NK-92 (cell line): Measurements from ENCODE around the gene EN2.

ENCODE experiments used
- DNase-seq: peaks from one replicate; lab custom pipeline; 2025; ENCODE audit not compliant: unreplicated experiment; lab: John Stamatoyannopoulos, UW

Gene EN2

DNA sequence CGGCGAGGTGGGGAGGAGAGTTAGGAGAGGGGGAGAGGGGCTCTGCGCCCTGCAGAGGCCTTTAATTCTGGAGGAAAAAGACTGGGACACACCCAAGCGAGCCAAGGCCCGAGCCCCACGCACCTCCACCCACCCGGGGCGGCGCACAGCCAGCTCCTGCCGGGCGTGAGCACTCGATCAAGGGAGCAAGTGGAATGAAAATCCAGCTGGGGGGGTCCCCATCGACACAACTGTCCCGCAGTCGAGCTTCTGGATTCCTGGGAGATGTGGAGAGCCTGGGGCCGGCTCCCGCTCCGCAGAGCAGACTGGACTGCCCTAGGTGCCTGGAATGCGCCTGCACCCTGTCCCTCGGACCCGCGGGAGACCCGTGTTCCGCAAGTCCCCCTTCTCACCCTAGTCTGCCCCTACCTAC is 7.4 kb upstream of the EN2 start:
- no peak for DNase-seq

DNA sequence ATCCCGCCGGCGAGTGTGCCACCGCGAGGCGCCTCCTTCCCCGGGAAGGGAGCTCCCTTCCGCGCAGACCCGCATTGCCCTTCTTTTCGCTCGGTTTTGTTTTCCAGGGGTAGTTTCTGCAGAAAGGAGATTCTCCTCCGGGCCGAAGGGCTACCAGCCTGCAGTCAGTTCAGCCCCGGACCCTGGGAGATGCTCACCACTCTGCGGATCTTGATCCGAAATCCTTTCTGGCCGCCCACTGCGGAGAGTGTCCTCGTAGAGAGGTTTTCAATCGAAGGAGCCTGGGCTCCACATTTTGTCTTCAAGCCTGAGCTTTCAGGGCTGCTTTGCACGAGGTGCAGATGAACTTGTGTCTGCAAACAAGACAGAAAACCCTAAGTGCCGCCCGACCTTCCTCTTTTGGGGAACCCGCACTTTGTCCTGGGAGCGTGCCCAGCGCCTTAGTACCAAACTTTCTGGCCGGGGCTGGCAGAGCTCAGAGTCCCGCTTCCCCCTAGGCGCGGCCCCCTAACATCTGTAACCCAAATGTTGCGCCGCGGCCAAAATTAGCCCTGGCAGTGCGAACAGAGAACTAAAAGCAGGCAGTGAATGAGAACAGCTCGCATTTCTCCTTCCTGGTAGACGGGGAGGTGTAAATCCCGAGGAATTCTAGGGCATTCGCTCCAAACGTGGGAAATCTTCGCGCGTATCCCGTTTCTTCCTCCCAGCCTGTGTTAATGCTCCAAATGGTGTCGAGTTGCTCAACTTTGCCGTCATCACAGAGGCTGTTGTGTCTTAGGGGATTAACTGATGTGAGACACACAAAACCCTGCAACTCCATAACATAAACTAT is 6.7 kb upstream of the EN2 start:
- no peak for DNase-seq

DNA sequence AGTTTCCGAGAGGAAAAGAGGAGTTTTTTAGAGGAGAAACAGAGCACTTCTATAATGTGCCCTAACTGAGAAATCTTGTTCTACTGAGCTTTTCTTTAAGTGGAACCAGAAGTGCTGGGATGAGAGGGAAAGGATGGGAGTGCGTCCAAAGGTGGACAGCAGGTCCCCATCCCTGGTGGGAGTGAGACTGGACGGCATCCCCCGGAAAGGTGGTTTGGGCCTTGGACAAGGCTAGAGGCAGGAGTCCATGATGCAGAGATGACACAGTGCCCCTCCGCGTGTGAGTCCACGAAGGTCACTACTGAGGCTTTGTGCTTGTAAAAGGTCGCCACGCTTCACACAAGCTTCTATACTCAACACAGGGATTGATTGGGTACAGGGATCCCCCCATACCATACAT is 6.1 kb upstream of the EN2 start:
- DNase-seq = no peak

DNA sequence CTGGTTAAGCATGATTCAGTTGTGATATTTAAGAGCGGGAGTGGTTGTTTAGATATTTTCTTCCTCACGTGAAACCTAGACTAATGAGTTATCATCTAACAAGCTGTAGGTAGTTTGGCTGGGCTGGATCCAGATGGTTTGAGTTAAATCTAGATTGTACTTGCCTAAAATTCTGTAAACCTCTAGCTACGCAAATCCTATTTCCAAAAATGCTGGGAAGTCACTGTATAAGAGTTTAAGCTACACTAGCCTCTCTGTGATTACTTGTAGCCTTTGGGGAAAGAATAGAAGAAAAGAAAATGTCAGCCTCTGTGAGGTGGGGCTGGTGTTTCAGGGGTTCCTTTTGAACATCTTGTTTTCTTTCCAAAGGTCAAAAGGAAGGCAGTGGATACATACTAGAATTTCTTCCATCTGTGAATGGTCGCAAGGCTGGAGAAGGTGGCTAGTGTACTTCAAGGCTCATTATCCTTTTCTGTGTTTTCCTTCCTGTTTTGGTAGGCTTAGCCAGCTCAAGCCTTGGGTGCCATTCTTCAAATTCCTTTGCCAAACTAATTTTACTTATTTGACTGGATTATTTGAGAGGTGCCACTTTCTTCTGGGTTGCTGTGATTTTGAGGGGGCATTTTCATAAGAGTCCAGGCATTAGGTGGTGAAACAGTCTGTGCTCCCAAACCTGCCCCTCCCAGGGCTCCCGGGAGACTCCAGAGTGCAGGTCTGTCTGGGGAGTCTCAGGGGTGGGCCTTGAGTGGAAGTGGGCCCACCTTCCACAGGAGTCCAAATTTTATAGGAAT is 5.2 kb upstream of the EN2 start:
- DNase-seq = no peak

DNA sequence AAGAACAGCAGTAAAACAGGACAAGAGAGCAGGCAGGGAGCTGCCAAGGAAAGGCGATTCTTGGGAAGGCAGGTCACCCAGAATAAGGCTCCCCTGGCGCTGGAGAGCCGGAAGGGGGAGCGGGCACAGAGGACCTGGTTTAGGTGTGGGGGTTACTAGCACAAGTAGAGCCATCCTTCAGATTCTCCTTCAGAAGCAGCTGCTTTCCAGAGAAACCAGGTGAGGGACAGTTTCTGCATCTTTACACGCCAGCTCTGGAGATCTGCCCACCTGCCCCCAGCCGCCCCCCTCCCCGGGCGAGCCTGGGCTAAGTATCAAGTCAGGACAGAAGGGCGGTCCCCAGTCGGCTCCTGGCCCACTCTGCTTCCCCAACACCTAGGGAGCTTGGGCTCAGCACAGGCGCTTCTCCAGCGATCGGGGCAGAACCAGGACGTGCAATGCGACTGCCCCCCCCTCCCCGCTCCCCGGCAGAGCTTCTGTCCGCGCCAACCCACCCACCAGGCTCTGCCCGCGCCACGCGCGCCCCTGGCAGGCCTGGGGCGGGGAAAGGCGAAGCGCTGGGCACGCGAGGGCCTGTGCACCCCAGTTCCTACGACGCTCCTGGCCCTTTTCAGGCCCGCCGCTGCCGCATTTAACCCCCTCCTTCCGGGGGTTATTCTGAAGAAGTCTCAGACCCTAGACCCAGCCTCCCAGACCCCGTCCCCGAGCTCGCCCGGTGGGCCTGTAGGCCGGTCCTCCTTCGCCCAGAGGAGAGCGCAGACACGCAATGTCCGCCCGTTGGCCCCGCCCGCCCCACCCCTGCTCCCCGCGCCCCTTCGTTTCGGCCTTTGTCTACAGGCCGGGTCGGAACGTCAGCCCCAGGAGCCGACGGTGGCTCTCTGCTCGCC is 4.4 kb upstream of the EN2 start:
- DNase-seq = no peak

DNA sequence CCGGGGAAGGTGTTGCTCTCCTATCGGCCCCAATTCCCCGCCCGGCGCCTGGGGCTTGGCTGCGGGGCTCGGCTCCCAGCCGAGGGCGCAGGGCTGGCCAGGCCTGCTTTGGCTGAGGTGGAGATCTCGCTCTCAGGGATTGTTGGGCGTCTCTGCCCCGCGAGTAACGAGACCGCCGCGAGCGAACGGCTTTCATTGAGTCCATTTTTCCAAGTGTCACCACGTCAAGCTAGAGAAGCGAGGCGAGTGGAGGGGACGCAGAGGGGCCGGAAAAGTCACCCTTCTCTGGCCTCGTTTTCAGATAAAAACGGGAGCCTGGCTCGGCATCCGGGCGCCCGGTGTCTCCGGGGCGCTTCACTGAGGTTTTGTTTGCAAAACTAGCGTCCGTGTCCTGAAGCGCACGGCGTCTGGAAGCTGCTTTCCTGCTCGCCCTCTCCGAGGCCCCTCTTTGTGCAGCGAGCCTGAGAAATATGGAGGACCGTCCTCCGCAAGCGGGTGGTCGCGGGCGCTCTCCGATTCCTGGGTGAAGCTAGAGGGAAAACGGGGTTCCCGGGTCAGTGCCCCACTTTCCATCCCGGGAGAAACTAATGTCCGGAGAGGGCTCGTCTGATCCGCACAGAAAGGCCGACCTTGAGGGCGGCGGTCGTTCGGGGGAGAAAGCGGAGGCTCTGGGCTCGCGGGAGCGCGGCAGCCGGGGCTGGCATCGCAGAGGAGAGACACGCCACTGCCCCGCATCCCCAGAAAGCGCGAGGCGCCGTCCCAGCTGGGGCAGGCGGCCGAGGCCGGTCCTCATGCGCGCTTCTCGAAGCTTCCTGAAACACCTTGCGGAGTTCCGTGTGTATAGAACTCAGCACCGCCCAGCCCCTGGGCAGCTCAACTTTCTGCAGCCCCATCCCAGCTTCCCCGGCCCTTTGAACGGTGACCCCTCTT is 3.5 kb upstream of the EN2 start:
- no peak for DNase-seq

DNA sequence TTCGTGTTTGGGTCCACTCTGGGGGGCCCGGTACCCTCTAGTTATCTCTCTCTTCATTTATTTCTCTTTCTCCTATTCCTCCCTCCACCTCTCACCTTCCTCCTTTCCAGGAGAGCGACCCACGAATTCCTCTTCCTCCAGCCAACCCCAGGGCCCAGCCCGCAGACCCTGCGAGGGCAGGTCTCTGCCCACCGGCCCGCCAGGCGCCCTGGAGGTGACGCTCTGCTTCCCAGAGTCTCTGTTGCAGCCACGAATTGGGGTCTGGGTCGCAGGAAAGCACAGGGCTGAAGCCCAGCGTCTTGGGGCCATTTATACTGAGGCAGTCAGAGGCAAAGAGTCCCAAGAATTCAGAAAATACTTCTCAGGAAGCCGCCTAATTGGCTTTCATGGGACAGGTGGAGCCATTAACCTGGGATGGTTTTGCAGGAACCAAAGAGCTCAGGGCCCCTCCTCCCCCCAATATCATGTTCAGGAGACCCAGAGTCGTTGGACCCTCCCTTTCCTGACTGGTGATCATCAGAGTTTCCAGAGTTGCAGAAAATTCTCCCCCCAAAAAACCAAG is 2.7 kb upstream of the EN2 start:
- no peak for DNase-seq

DNA sequence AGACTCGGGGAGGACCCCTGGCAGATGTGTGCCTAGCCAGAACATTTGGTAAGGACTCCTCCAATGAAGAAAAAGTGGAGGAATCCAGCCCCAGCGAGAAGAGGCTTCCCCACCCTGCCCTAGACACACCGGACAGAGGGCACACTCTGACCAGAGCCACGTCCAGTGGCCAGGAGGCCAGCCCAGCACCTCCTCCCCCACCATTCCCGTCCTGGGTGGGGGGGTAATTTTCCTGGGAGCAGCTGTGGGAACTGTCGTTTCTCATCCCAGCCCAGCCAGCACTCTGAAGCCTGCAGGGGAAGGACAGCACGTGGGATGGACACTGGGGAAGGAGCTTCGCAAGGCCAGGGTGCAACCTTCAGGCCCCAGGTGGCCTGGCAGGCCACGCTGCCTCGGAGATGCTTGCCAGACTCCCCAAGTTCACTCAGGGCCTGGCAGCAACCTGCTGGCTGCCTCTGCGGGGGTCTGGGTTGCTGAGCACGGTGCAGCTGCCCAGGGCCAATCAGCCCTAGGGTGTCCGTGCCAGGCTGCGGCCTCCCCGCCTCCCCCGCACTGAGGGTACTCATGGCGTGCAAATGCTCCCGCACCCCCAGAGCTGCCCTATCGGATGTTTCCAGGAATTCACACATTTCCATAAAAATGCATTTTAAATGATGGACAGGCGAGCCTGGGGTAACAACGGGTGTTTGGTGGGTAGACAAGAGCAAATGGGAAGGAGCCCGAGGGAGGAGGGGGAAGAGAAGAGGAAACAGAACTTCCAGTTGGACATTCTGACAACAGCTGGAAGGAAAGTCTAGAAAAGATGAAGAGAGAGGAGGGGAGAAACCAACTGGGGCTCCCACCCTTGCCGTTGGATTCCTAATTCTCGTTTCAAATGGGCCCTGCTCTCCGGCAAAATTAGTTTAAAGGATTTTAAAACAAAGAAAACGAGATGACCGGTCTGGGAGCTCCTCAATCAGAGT is 1.9 kb upstream of the EN2 start:
- DNase-seq = no peak

DNA sequence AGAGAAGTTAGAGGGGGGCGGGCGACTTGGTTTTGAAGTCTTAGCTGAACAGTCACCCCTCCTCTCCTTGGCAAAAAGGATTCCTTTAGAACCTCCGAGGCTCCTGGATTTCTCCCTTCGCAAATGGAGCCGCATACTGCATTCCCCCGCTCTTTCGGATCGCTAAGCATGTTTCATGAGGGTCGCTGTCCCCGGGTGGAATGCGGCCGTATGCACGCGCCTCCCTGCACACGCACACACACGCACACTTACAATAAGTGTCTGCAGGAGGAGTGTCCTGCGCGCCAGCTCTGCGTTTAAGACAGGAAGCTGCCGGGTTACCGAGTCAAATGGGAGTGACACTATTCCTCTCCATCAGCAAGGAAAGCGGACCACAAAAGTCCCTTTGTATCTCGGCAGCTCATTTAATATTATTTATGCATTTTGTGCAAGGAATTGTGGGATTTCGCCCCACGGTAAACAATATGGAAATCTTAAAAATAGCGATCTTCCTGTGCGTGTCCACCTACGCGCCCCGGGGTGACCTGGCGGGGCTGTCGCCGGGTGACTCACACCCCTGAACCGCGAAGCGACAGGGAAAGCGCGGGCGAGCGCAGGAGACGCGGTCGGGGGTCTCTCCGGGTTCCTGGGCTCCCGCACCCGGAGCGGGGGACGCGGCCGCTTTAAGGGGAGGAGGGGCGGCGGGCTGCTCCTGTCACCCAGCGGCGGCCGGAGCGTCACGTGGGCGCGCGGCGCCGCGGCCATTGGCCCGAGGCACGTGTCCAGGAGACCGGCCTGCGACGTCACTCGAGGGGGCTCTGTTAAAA is 988 bp upstream of the EN2 start:
- DNase-seq = no peak

DNA sequence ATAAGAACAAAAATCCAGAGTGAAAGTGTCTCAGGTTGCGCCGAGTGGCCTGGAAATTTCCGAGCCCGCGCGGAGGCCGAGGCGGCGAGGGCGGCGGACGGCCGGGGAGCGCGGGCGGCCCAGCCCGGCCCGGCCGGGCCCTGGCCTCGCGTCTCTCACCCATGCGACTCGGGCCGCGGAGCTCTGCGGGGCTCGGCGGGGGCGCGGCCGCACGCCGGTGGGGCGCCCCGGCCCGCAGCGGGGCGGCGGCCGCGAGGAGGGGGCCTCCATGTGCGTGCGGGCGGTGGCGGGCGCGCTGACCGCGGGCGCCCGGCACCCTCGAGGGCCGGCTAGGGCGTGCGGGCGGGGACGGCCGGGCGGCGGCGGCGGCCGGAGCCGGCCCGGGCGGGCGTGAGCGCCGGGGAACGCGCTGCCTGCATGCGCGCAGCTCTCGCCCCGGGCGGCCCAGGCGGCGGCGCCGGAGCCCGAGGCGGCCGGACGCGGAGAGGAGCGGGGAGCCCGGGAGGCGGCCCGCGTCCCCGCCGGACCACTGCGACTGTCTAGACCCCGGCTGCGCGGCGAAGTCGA is 302 bp upstream of the EN2 start:
- no peak for DNase-seq

DNA sequence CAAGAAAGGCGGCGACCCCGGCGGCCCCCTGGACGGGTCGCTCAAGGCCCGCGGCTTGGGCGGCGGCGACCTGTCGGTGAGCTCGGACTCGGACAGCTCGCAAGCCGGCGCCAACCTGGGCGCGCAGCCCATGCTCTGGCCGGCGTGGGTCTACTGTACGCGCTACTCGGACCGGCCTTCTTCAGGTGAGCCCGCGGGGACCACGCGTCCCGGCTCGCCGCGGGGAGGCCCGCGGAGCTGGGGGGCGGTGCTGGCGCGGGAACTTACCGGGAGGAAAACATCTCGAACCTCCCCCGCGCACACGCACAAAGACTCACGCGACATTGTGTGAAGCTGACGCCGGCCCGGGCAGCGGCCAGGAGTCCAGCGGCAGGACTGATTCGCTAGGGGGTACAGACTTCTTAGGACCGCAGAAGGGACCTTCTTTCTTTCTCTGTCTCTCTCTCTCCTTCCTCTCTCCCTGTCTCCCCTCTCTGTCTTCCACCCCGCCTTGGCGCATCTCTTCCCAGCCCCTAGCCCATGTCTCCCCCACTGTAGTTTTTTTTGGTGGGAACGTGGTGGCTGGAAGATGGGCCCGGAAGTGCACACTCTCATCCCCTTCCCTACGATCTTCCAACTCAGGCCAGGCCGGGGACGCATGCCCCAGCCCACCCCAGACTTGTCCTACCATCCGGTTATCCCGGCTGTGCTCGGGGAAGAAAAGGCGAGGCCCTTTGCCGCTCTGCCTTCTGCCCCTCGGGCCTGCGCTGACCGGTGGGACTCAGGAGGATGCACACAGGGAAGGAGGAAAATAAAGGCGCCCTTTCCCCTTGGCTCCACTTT is 1.2 kb downstream of the EN2 start:
- no peak for DNase-seq

DNA sequence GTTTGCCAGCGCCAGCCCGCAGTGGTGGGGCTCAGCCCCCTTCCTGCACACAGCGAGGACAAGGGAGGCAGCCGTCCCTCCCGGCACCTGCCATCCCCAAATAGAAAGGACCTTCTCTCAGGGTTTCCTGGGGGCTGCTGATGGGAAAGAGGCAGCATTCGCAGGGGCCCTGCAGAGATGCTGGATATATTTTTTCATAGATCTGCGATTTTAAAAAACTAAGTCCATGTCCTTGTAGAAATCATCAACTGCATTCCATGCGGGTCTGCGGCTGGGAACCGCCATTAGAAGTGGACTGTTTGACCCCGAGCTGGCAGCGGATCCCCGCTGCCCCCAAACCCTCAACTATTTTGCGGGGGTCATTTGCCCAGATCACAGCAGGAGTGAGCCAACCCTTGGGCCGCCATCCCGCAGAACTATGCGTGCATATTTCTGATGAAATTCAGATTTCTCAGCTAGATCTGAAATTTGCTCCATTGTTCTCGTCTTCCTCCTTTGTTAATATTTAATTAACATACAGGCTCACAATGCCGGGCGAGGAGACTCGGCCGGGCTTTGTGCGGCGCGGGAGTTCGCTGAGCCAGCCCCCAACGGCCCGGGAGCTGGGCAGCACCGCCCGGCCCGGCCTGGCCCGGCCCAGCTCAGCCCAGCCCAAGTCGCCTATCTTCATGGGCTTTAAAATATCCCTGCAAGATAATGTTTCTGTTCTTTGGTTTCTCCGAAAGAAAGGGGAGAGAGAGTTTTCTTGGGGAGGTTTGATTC is 2.0 kb downstream of the EN2 start:
- no peak for DNase-seq

DNA sequence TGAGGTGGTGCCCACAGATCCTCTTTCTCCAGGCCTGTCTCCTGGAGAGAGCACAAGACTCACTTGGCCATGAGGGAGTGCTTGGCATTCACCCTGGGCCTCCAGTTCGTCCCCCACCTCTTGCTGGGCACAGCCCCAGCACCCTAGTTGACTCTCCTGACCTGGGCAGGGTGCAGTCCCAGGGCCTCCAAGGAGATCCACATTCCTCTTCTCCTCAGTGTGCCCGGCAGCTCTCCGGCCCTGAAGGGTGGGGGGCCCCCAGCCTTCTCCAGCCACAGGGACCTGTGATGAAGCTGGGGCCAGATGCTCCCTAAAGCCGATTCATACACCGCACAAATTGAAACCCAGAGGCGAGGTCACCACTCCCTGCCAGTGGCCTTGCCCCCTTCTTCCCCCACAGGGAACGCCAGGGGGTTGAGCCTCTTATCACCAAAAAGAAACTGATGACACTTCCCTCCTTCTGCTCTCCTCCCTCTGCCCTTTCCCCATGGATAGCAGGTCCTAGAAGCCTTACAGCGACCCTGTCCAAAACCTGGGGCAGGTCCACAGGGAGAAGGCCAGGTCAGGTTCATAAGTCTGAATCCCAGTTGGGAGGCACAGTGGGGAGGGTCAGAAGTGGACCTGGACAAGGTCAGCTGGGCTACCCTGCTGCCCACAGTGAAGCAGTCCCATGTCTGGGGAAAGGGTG is 3.1 kb downstream of the EN2 start:
- DNase-seq = no peak

DNA sequence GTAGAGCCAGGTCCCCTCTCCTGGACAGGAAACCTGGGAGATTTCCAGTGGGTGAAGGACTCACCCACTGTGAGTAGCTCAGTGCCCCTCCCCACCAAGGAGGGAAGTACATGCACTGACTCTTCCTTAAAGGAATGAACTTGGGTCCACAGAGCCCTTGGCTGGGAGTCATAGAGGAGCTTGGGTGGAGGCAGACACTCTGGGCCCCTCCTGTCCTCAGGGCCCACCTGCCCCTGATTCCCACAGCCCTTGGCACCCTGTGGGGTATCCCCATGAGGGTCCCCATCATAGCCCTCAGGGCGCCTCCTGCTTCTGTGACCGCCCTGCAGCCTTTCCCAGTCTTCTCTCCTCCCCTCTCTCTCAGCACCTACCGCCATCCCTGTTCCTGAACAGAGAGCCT is 3.7 kb downstream of the EN2 start:
- DNase-seq = no peak

DNA sequence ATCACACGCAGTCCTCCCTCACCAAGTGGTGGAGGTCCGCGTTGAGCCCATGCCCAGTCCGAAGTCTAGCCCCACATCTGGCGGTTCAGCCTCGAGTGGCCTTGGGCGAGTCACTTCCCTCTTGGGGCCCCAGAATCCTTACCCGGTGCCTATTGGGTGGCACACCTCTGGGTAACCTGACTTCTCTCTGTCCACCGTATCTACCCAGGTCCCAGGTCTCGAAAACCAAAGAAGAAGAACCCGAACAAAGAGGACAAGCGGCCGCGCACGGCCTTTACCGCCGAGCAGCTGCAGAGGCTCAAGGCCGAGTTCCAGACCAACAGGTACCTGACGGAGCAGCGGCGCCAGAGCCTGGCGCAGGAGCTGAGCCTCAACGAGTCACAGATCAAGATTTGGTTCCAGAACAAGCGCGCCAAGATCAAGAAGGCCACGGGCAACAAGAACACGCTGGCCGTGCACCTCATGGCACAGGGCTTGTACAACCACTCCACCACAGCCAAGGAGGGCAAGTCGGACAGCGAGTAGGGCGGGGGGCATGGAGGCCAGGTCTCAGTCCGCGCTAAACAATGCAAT is 4.3 kb downstream of the EN2 start:
- DNase-seq = no peak
